NCI-H2171 (cell line): ENCODE measurements around the gene SEZ6L.
A peak's percentile ranks its signal among the peaks of the same experiment; 100 is the strongest.

ENCODE experiments used
- DNase-seq: peaks from one replicate; lab custom pipeline; 2025; lab: John Stamatoyannopoulos, UW

SEZ6L gene

GRCh38 chr22:26428515-26429457, 259.5 kb downstream of the SEZ6L start, which contains the start of gene ASPHD2:
Gene ASPHD2, plus strand, starts transcription at chr22:26429260. Its CDS starts 4,356 bp downstream, at chr22:26433616.
- DNase-seq: peak; percentile 74

DNA sequence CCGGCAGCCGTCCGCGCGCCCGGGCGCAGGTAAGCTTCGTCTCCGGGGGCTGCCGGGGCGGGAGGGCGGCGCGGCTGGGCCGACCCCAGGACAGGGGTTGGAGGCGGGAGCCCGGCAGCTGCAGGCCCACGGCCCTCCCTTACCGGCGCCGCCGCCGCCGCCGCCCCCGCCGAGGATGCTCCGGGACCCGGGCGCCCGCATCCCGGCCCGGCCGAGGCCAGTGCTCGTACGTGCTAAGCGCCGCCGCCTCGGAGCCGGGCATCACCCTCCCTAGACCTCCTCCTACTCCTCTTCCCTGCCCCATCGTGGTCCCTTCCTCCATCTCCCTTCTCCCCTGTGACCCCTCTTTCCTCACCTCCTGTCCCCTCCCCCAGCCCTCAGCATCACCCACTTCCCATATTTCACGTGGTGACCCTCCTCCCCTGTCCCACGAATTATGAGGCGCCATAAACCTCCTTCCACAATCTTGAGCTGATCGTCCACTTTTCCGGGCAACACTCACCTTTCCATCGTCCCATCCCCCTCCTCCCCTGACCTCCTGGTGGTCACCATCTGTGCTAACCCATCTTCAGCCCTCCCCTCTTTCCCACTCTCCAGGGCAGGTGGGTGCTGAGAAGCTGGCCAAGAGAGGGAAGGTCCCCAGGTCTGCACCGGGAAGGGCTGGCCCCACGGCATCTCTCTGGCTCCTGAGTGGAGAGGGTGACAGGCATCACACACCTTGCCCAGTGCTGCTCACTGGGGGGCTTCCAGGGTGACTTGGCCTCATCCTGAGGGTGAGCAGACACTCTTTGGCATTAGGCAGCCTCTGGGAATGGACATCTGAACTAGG, 260.4 kb downstream of the SEZ6L start:
- no peak for DNase-seq

DNA sequence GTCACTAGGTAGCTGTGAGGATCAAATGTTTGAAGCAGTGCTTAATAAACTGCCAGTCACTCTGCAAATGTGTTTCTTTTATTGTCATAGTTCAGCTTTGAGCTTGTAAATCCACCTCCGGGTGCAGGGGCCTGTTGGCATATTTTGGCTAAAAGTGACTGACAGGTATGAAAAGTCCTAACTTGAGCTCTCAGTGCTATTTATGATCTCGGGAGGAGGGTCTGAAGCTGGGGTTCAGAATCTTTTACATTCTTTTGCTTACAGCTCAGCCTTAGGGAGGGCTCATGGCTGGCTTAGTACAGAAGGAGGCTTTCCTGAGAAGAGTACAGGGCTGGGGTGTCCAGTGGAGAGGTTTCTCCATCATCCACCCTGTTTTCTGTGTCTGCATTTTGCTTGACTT, 261.3 kb downstream of the SEZ6L start:
- DNase-seq: no peak

DNA sequence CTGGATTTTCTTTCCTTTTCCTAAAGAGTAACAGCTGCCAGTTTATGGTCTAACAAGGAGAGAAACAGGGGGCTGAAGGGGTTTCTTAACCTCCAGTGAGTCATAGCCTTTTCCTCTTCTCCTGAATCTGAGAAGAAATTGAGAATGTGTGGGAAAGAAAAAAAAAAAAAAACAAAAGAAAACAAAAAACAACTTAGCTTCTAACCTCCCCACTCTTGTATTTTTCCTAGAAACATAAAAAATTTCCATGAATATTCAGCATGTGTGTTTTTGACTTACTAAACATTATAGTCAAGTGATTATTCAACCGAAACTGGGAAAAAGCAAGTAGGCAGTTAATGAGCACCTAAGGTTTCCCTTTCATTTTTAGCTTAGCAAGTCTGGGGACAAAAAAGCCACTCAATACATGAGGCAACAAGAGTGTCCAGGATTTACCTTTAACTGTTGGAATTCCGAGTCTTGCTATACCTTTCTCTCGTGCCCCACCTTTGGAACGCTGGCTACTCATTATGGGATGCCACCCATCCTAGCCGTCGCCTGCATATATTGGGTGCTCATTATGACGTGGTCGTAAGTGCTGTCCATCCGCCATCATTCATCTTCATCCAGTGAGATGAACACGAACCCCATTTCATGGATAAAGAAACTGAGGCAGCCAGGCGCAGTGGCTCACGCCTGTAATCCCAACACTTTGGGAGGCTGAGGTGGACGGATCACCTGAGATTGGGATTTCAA, 262.2 kb downstream of the SEZ6L start:
- DNase-seq: no peak

DNA sequence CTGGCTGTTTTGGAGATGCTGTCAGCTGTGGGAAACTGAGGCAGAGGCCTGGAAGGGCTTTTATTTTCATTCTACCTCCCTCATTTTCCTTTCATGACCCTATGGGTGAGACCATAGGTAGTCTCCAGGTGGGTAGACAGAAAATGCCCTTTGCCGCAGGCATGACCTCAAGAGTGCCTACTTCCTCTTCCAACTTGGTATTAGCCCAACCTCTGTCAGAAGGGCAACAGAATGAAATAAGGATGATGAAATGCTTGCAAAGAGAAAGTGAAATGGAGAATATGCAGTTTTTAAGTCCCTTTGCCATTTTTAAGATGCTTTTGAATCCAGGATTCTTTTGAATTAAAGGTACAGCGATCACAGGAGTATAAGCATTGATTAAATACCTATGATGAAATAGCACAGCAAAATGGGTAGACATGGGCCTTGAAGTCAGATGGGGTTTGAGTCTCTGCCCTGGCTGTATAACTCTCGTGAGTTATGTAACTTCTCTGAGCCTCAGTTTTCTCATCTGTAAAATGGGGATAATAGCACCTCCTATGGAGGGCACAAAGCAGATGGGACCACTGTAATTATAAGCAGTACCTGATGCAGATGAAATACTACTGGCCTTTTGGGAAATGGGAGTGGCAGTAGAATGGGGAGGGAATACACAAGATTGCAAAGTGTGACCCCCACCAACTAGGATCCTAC, 263.5 kb downstream of the SEZ6L start:
- DNase-seq: no peak
